WTC11 (cell line): Measurements from ENCODE around the gene MDM1.

ENCODE experiments used
- ATF1 ChIP-seq: sonication (generic); formaldehyde crosslinking; IDR thresholded peaks from 2 replicates; pipeline ENCODE4 v1.8.1; 2023; ENCODE audit warnings: mild to moderate bottlenecking, moderate library complexity, missing genetic modification reagents
- CBFB ChIP-seq: sonication (generic); formaldehyde crosslinking; IDR thresholded peaks from 2 replicates; pipeline ENCODE4 v1.8.1; 2022; ENCODE audit warnings: mild to moderate bottlenecking, low read depth, missing genetic modification reagents
- CREB1 ChIP-seq: sonication (generic); formaldehyde crosslinking; IDR thresholded peaks from 2 replicates; pipeline ENCODE4 v1.8.0; 2023; ENCODE audit warnings: mild to moderate bottlenecking, missing genetic modification reagents
- EMX1 ChIP-seq: fragments of 250-450 bp; sonication (Bioruptor Pico); IDR thresholded peaks from 2 replicates; pipeline ENCODE4 v1.8.0; 2021; ENCODE audit warnings: mild to moderate bottlenecking
- ETV6 ChIP-seq: sonication (generic); formaldehyde crosslinking; IDR thresholded peaks from 2 replicates; pipeline ENCODE4 v1.8.1; 2022; ENCODE audit warnings: mild to moderate bottlenecking, missing genetic modification reagents
- NFYB ChIP-seq: sonication (generic); formaldehyde crosslinking; conservative IDR thresholded peaks from 2 replicates; pipeline ENCODE4 v1.8.0; 2022; ENCODE audit warnings: low read depth, missing genetic modification reagents
- SP1 ChIP-seq: sonication (generic); formaldehyde crosslinking; conservative IDR thresholded peaks from 2 replicates; pipeline ENCODE4 v1.8.1; 2022; ENCODE audit warnings: missing genetic modification reagents
- TF ChIP-seq, protein P1 (sequence below): fragments of 250-450 bp; sonication (Bioruptor Pico); IDR thresholded peaks from 2 replicates; pipeline ENCODE4 v1.9.0; 2021; ENCODE audit warnings: mild to moderate bottlenecking
- TF ChIP-seq, protein P2 (sequence below): fragments of 200-600 bp; IDR thresholded peaks from 2 replicates; pipeline ENCODE4 v1.8.0; 2022; ENCODE audit warnings: antibody characterized with exemption
- TF ChIP-seq, protein P3 (sequence below): sonication (generic); formaldehyde crosslinking; IDR thresholded peaks from 2 replicates; pipeline ENCODE4 v1.8.1; 2022; ENCODE audit warnings: low read depth, mild to moderate bottlenecking, moderate library complexity, missing genetic modification reagents, borderline replicate concordance
- TF ChIP-seq, protein P4 (sequence below): sonication (generic); formaldehyde crosslinking; IDR thresholded peaks from 2 replicates; pipeline ENCODE4 v1.8.1; 2023; ENCODE audit warnings: mild to moderate bottlenecking, missing genetic modification reagents, moderate library complexity
- TF ChIP-seq, protein P5 (sequence below): sonication (generic); formaldehyde crosslinking; IDR thresholded peaks from 2 replicates; pipeline ENCODE4 v1.8.1; 2022; ENCODE audit warnings: low read depth, missing genetic modification reagents, borderline replicate concordance
- TF ChIP-seq, protein P6 (sequence below): sonication (generic); formaldehyde crosslinking; IDR thresholded peaks from 2 replicates; pipeline ENCODE4 v1.8.0; 2022; ENCODE audit warnings: mild to moderate bottlenecking, missing genetic modification reagents

DNA sequence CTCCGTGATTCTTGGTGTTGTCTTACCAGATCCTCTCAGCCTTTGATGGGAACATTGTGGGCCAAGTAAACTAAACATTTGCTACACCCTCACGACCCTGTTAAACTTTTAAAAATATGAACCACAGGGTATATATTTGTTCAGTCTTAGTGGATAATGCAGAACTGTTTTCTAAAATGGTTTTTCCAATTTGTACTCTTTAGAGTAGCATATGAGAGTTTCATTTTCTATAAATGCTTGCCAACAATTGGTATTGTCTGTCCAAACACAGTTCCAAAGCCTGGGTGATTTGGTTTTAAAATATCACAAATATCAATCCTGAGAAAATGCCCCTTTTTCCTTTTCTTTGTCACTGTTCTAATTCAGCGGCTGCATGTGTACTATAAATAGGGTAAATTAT, 72.0 kb downstream of the MDM1 start:
- no peak for TF ChIP-seq CBFB (CRISPR knock-in tag)
- no peak for TF ChIP-seq ATF1 (CRISPR knock-in tag)
- TF ChIP-seq, protein P1, sequence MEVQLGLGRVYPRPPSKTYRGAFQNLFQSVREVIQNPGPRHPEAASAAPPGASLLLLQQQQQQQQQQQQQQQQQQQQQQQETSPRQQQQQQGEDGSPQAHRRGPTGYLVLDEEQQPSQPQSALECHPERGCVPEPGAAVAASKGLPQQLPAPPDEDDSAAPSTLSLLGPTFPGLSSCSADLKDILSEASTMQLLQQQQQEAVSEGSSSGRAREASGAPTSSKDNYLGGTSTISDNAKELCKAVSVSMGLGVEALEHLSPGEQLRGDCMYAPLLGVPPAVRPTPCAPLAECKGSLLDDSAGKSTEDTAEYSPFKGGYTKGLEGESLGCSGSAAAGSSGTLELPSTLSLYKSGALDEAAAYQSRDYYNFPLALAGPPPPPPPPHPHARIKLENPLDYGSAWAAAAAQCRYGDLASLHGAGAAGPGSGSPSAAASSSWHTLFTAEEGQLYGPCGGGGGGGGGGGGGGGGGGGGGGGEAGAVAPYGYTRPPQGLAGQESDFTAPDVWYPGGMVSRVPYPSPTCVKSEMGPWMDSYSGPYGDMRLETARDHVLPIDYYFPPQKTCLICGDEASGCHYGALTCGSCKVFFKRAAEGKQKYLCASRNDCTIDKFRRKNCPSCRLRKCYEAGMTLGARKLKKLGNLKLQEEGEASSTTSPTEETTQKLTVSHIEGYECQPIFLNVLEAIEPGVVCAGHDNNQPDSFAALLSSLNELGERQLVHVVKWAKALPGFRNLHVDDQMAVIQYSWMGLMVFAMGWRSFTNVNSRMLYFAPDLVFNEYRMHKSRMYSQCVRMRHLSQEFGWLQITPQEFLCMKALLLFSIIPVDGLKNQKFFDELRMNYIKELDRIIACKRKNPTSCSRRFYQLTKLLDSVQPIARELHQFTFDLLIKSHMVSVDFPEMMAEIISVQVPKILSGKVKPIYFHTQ = no peak
- TF ChIP-seq, protein P2, sequence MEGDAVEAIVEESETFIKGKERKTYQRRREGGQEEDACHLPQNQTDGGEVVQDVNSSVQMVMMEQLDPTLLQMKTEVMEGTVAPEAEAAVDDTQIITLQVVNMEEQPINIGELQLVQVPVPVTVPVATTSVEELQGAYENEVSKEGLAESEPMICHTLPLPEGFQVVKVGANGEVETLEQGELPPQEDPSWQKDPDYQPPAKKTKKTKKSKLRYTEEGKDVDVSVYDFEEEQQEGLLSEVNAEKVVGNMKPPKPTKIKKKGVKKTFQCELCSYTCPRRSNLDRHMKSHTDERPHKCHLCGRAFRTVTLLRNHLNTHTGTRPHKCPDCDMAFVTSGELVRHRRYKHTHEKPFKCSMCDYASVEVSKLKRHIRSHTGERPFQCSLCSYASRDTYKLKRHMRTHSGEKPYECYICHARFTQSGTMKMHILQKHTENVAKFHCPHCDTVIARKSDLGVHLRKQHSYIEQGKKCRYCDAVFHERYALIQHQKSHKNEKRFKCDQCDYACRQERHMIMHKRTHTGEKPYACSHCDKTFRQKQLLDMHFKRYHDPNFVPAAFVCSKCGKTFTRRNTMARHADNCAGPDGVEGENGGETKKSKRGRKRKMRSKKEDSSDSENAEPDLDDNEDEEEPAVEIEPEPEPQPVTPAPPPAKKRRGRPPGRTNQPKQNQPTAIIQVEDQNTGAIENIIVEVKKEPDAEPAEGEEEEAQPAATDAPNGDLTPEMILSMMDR = no peak
- TF ChIP-seq, protein P3, sequence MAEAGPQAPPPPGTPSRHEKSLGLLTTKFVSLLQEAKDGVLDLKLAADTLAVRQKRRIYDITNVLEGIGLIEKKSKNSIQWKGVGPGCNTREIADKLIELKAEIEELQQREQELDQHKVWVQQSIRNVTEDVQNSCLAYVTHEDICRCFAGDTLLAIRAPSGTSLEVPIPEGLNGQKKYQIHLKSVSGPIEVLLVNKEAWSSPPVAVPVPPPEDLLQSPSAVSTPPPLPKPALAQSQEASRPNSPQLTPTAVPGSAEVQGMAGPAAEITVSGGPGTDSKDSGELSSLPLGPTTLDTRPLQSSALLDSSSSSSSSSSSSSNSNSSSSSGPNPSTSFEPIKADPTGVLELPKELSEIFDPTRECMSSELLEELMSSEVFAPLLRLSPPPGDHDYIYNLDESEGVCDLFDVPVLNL (CRISPR knock-in tag) = no peak
- no peak for TF ChIP-seq EMX1
- TF ChIP-seq CREB1 (CRISPR knock-in tag) = no peak
- TF ChIP-seq, protein P4, sequence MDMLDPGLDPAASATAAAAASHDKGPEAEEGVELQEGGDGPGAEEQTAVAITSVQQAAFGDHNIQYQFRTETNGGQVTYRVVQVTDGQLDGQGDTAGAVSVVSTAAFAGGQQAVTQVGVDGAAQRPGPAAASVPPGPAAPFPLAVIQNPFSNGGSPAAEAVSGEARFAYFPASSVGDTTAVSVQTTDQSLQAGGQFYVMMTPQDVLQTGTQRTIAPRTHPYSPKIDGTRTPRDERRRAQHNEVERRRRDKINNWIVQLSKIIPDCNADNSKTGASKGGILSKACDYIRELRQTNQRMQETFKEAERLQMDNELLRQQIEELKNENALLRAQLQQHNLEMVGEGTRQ (CRISPR knock-in tag) = no peak
- TF ChIP-seq NFYB (CRISPR knock-in tag) = no peak
- no peak for TF ChIP-seq SP1 (CRISPR knock-in tag)
- TF ChIP-seq, protein P5, sequence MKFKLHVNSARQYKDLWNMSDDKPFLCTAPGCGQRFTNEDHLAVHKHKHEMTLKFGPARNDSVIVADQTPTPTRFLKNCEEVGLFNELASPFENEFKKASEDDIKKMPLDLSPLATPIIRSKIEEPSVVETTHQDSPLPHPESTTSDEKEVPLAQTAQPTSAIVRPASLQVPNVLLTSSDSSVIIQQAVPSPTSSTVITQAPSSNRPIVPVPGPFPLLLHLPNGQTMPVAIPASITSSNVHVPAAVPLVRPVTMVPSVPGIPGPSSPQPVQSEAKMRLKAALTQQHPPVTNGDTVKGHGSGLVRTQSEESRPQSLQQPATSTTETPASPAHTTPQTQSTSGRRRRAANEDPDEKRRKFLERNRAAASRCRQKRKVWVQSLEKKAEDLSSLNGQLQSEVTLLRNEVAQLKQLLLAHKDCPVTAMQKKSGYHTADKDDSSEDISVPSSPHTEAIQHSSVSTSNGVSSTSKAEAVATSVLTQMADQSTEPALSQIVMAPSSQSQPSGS (CRISPR knock-in tag) = no peak
- TF ChIP-seq, protein P6, sequence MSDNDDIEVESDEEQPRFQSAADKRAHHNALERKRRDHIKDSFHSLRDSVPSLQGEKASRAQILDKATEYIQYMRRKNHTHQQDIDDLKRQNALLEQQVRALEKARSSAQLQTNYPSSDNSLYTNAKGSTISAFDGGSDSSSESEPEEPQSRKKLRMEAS (CRISPR knock-in tag) = no peak
- TF ChIP-seq ETV6 (CRISPR knock-in tag) = no peak
